Measurements from ENCODE around the gene NR1D1.
A peak's percentile ranks its signal among the peaks of the same experiment; 100 is the strongest.
"Not testable (repeated sequence)": the region's sequence is repeated elsewhere in the genome, so short reads cannot be mapped to it uniquely, and the experiment has no call there.

The NR1D1 gene

GRCh38 chr17:40100419-40100668 lies at the start of gene NR1D1:
Gene NR1D1, minus strand, starts transcription at chr17:40100589. Its CDS starts 495 bp downstream, at chr17:40100094.
- DNase-seq (ENCODE audit: low read depth) = no peak

- DNase-seq (ENCODE audit: low read depth) = no peak
Measured at GRCh38 chr17:40148527-40148926, 48.1 kb upstream of the NR1D1 start.

- DNase-seq (ENCODE audit: low read depth) = no peak
Measured at GRCh38 chr17:40145476-40145875, 45.1 kb upstream of the NR1D1 start.

- DNase-seq (ENCODE audit: low read depth) = not testable (repeated sequence)
Measured at GRCh38 chr17:40143166-40143565, 42.8 kb upstream of the NR1D1 start.

- DNase-seq (ENCODE audit: low read depth) = no peak
Measured at GRCh38 chr17:40139566-40140058, 39.2 kb upstream of the NR1D1 start.

GRCh38 chr17:40135817-40136216 lies 35.4 kb upstream of the NR1D1 start:
- no peak for DNase-seq (ENCODE audit: low read depth)

- DNase-seq (ENCODE audit: low read depth) = no peak
Measured at GRCh38 chr17:40134184-40134583, 33.8 kb upstream of the NR1D1 start.

- no peak for DNase-seq (ENCODE audit: low read depth)
Measured at GRCh38 chr17:40130352-40131042, 30.1 kb upstream of the NR1D1 start.

GRCh38 chr17:40129498-40129897 lies 29.1 kb upstream of the NR1D1 start:
- DNase-seq (ENCODE audit: low read depth) = no peak

- no peak for DNase-seq (ENCODE audit: low read depth)
Measured at GRCh38 chr17:40124279-40125141, 24.1 kb upstream of the NR1D1 start.

- no peak for DNase-seq (ENCODE audit: low read depth)
Measured at GRCh38 chr17:40123811-40124114, 23.4 kb upstream of the NR1D1 start.

- no peak for DNase-seq (ENCODE audit: low read depth)
Measured at GRCh38 chr17:40122999-40123810, 22.8 kb upstream of the NR1D1 start.

- no peak for DNase-seq (ENCODE audit: low read depth)
Measured at GRCh38 chr17:40122136-40122998, 22.0 kb upstream of the NR1D1 start.

- DNase-seq (ENCODE audit: low read depth) = no peak
Measured at GRCh38 chr17:40121181-40122135, 21.1 kb upstream of the NR1D1 start, which contains the start of gene MSL1. Gene MSL1, plus strand, starts transcription at chr17:40121971. Its CDS starts 642 bp downstream, at chr17:40122613.

GRCh38 chr17:40115101-40115436 lies 14.7 kb upstream of the NR1D1 start:
- DNase-seq (ENCODE audit: low read depth) = no peak

- DNase-seq (ENCODE audit: low read depth) = no peak
Measured at GRCh38 chr17:40113907-40114245, 13.5 kb upstream of the NR1D1 start.

- peak; percentile 84 for DNase-seq (ENCODE audit: low read depth)
Measured at GRCh38 chr17:40113110-40113906, 12.9 kb upstream of the NR1D1 start.

GRCh38 chr17:40112718-40113109 lies 12.3 kb upstream of the NR1D1 start:
- no peak for DNase-seq (ENCODE audit: low read depth)

GRCh38 chr17:40112191-40112711 lies 11.9 kb upstream of the NR1D1 start:
- DNase-seq (ENCODE audit: low read depth) = no peak
